Mucosa of descending colon (tissue), 3 donors: Measurements from ENCODE around the gene MLLT3. TPM values are rescaled to one million over a fixed set of nuclear protein-coding genes. Genes with fewer than 3 reads are reported as not detected.

Experiments used
- ATAC-seq: fragments of 200-7000 bp; cut with Tn5 transposase; one replicate; pipeline ENCODE4 v1.9.1; 2020; ENCODE audit warnings: mild to moderate bottlenecking, moderate library complexity
- DNase-seq, 3 donors: peaks; one replicate each; pipeline ENCODE4 v3.0.0-alpha.2; 2020
- H3K36me3 ChIP-seq: fragments of 200-600 bp; one replicate; pipeline ENCODE4 v1.8.0; 2021; ENCODE audit warnings: low read depth, mild to moderate bottlenecking
- H3K4me1 ChIP-seq: fragments of 200-600 bp; one replicate; pipeline ENCODE4 v1.8.0; 2021; ENCODE audit warnings: low read depth, mild to moderate bottlenecking
- H3K4me3 ChIP-seq: fragments of 200-600 bp; one replicate; pipeline ENCODE4 v1.8.0; 2021; ENCODE audit warnings: mild to moderate bottlenecking
- H3K9me3 ChIP-seq: fragments of 200-600 bp; one replicate; pipeline ENCODE4 v1.8.0; 2021; ENCODE audit warnings: mild to moderate bottlenecking
- intact Hi-C, 2 donors: fragments of 100-400 bp; cut with DNase I in 1 of 2; cut with micrococcal nuclease in 1 of 2; formaldehyde crosslinking; loops; one replicate each; pipeline versions ENCODE4 v1.11.0 to v1.11.1; 2022; cut with DNase I, micrococcal nuclease
- total RNA-seq, 3 donors: library from RNA; stranded (reverse); fragmentation: NEBNext Ultra II Directional in 2 of 3; extraction: Animal tissue kit (Norgen Biotek cat#: 25700) in 2 of 3; gene quantifications; one replicate each; pipeline versions ENCODE4 v1.2.1 to v1.2.4, GENCODE V29; 2021 to 2023
- TF ChIP-seq, protein P1 (sequence below): fragments of 200-600 bp; IDR thresholded peaks from one replicate; pipeline ENCODE4 v1.8.0; 2022; ENCODE audit warnings: antibody characterized with exemption, mild to moderate bottlenecking
- donor health status: DM: no; HTN: no; CAD: no; lungs with moderate emphysema.
- donor health status: DM: no; HTN: no; CAD: no.
- donor health status: DM: no; HTN: yes; CAD: no.

Gene MLLT3
- total RNA-seq, 3 donors from 2014 or later = 35.1 to 53.7 (median 46.5) TPM

DNA sequence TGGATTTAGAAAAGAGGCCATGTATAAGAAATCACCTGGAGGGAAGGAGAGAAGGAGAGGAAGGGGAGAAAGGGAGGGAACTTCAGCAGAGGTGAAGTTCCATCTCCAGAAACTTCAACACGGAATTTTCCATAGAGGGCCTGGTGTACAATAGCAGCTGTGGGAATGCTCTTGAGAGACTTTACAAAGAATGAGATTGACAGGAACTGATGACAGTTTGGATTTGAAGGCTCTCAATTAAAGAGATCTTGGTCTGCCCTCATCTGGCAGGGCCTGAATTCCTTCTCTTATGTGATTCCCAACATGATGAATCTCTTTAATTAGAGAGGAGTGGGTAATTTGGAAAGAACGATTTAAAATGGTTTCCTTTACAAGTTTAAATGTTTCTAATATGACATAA lies 143.5 kb downstream of the MLLT3 start:
- no peaks in the 10 kb centered on the region for H3K36me3 ChIP-seq
- TF ChIP-seq, protein P1, sequence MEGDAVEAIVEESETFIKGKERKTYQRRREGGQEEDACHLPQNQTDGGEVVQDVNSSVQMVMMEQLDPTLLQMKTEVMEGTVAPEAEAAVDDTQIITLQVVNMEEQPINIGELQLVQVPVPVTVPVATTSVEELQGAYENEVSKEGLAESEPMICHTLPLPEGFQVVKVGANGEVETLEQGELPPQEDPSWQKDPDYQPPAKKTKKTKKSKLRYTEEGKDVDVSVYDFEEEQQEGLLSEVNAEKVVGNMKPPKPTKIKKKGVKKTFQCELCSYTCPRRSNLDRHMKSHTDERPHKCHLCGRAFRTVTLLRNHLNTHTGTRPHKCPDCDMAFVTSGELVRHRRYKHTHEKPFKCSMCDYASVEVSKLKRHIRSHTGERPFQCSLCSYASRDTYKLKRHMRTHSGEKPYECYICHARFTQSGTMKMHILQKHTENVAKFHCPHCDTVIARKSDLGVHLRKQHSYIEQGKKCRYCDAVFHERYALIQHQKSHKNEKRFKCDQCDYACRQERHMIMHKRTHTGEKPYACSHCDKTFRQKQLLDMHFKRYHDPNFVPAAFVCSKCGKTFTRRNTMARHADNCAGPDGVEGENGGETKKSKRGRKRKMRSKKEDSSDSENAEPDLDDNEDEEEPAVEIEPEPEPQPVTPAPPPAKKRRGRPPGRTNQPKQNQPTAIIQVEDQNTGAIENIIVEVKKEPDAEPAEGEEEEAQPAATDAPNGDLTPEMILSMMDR = no peak
- H3K4me3 ChIP-seq = no peak overlapping the region
- H3K9me3 ChIP-seq = no peaks in the 10 kb centered on the region
- intact Hi-C loops = no loop called here
- ATAC-seq (no peak), DNase-seq (no peak)
- peaks cover 7% of the 10 kb centered on the region for H3K4me1 ChIP-seq

DNA sequence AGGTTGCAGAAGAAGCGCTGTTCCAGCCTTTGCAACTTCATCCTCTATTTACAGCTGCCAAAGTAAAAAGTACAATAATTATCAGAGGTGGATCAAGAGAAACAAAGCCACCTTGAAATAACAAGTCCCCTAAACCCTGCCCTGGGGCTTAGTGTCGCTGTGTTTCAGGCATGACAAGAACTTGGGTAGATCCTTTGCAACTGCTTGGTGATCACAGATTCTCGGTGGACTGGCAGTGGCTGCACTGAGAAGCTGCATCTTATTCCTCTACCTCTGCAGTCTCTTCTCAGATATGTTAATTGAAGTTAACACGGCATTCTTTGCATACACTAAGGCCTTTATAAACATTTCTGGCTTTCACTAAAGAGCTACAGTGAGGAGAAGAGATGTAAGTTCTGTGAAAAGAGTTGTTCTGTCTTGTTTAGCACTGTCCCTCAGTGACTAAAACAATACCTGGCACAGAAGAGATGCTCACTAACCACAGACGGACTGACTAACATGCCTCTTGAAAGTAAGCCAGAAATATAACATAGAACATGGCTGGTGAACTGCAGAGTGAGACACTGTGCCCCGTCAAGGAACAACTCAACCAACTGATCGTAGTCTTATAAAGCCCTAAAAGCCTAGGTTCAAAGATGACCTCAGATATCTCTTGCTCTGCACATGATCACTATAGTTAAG lies 144.2 kb downstream of the MLLT3 start:
- Histone ChIP-seq H3K36me3 (no peaks in the 10 kb centered on the region), H3K9me3 (no peaks in the 10 kb centered on the region), H3K4me1 (peaks cover 7% of the 10 kb centered on the region), H3K4me3 (no peak overlapping the region)
- TF ChIP-seq, protein P1 = no peak
- no peak for DNase-seq
- intact Hi-C loops = no loop called here
- no peak for ATAC-seq

DNA sequence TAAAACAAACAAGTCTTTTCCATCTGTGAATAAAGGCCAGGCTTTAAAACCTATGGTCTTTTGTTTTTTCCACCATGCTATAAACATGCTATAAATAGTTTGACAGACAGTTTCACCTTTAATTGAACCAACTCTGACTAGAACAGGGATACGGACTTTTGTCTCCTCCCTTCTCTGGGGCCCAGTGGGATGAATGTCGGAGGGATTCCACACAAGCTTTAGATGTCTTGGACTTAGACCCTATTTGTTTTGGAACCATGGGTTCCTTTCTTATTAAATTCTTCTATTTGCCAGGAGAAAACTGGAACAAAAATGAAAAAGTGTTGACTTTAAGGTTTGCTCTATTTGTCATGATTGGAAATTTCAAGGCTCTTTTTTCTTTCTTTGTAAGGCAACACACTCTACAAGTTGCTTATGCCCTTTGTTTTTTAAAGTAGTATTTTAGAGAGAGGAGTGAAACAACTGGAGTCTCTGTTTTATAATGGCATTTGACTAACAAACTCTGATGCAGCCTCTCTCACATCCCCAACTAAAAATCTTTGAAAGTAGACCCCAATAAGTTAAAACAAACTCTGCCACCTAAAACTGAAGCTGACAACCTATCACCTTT lies 145.3 kb downstream of the MLLT3 start:
- H3K9me3 ChIP-seq = no peaks in the 10 kb centered on the region
- DNase-seq = no peak
- TF ChIP-seq, protein P1 = no peak
- H3K36me3 ChIP-seq = no peaks in the 10 kb centered on the region
- ATAC-seq = peak; percentile 61
- H3K4me1 ChIP-seq = peaks cover 7% of the 10 kb centered on the region
- intact Hi-C loops = no loop called here
- no peak overlapping the region for H3K4me3 ChIP-seq

DNA sequence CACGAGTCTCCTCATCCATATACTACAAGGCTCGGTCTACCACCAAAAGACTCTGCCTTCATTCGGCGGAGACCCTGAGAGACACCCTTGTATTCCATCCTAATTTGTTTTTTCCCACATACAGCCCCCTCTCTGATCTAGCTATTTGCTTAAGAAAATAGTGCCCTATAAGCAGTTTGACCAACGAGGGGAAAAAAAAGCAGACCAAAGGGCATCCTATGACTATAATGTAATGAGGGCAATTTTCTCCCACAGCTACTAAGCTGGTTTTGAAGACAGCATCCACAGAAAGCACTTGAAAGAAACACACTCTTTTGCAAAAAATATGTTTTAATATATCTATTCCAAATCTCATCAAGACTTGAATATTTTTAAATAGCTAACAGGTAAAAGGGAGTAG lies 147.8 kb downstream of the MLLT3 start:
- peaks cover 10% of the 10 kb centered on the region for H3K4me1 ChIP-seq
- intact Hi-C loops = no loop called here
- TF ChIP-seq, protein P1 = no peak
- DNase-seq (no peak), ATAC-seq (no peak)
- H3K4me3 ChIP-seq = no peak overlapping the region
- H3K9me3 ChIP-seq = no peaks in the 10 kb centered on the region
- H3K36me3 ChIP-seq = no peaks in the 10 kb centered on the region

DNA sequence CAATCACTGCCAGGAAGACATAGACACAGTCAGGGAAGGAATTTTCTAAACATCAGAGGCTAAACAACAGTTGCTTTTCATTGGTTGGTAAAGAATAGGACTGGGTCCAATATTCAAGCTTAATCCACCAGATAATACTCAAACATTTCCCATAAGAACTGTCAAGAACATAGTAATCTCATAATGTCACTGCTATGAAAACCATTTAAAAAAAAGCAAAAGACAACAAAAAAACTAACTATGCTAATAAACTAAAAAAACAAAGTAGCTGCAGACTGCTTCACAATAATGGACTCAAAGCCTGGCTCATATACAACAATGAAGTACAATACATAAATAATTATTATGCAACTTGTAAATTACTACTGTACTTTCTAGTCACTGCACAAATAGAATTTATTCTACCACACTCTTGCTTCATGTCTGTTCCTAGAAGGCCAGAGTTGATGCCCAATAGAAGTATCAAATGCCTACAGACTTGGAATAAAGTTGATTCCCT lies 148.7 kb downstream of the MLLT3 start:
- DNase-seq (no peak), ATAC-seq (no peak)
- H3K4me3 ChIP-seq = no peak overlapping the region
- TF ChIP-seq, protein P1 = no peak
- no peaks in the 10 kb centered on the region for H3K36me3 ChIP-seq
- intact Hi-C loops = no loop called here
- H3K4me1 ChIP-seq = peaks cover 10% of the 10 kb centered on the region
- H3K9me3 ChIP-seq = no peaks in the 10 kb centered on the region
